Erythroblast (primary cell): ENCODE data around the gene STK17A.

Source experiments
- GATA1 ChIP-seq: IDR thresholded peaks from 2 replicates; pipeline ENCODE4 v1.6.1; 2011; ENCODE audit warnings: low read depth, mild to moderate bottlenecking, control low read depth, low read length, moderate library complexity
- POLR2A ChIP-seq: IDR thresholded peaks from 2 replicates; pipeline ENCODE4 v1.6.1; 2011; ENCODE audit warnings: mild to moderate bottlenecking, low read length

GRCh38 chr7:43649755-43650274 is 66.9 kb downstream of the STK17A start:
- TF ChIP-seq POLR2A (no peak), GATA1 (no peak)
